ENCODE measurements around the gene HSFX4.
A peak's percentile ranks its signal among the peaks of the same experiment; 100 is the strongest.
"Not testable (repeated sequence)": the region's sequence is repeated elsewhere in the genome, so short reads cannot be mapped to it uniquely, and the experiment has no call there.

HSFX4 gene

DNA sequence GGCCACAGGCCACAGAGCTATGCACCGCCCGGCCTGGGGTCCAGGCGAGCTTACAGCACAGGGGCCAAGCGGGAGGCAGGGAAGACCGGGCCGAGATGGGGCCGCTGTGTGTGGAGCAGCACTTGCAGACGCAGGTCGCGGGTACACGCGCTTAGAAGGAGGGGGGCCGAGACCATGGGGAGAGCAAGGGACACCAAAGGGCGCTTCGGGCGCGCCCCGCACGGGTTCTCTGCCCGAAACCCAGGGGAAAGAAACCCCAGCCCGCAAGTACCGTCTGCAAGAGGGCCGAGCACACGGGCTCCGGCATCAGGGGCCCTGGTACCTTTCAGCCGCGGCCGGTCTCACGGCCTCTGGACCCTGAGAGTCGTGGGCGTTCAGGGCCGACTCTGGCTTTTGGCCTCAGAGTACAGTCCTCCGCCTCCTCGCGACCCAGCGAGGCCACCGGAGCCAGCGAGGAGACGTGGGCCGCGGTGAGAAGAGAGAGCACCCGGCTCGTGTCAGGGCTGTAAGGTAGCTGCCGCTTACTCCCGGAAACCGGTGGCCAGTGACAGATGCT lies 8.6 kb downstream of the HSFX4 start:
- DNase-seq (ENCODE audit: low spot score), result peak; percentile 5

DNA sequence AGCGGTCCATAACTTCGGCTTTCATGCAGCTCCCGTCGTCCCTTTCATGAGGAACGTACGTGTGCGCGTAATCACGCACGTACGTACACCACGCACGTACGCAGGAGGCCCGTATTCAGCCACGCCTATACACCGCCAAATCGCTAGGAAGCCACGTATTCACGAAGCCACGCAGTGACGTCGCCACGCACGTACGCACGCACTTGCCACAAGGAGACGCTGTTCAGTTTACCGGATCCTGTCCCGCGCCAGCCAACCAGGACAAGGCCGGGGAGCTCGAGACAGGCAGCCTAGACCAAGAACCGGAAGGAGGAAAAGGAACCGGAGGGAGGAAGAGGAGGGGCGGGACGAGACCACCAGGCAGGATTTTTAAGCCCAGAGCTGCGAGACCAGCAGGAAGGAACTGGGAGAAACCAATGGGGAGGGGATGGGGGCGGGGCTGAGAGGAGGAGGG lies 9.1 kb downstream of the HSFX4 start, which contains the start of gene EOLA2:
EOLA2 (minus strand) TSS at position 65 of the 454 bp plus-strand sequence. CDS start 4,617 bp downstream, outside the sequence.
- DNase-seq (ENCODE audit: low spot score), result peak; percentile 97

DNA sequence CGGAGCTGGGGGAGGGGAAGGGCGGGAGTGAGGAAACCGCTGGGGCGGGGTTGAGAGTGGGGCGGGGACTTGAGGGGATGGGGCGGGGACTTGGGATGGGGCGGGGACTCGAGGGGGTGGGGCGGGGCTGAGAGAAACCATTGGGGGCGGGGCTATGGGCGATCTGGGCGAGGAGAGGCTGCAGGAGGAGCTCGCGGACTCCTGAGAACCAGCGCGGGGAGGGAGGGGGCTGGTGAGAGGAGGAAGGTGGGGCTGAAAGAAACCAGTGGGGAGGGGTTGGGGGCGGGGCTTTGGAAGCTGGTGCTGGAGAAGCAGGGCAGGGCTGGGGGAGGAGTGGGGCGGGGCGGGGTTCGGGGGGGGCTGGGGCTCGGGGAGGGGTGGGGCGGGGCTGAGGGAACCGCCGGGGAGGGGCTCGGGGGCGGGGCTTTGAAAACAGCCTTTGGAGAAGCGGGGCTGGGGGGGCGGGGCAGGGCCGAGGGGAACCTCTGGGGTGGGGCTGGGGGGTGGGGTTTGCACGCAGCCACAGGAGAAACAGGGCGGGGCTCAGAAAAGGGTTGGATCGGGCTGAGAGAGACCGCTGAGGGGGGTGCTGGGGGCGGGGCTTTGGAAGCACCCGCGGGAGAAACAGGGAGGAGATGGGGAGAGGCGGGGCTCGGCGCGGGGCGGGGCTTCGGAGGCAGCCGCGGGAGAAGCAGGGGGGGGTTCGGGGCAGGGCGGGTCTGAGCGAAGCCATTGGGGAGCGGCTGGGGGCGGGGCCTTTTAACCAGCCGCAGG lies 9.7 kb downstream of the HSFX4 start:
- DNase-seq (ENCODE audit: low spot score), result peak; percentile 82

DNA sequence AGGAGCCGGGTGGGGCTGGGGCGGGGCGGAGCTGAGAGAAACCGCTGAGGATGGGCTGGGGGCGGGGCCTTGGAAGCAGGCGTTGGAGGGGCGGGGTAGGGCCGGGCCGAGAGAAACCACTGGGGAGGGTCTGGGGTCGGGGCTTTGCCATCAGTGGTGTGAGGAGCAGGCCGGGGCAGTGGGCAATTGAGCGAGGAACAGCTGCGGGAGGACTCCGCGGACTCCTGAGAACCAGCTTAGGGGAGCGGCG lies 10.2 kb downstream of the HSFX4 start:
- no peak for DNase-seq (ENCODE audit: low spot score)

DNA sequence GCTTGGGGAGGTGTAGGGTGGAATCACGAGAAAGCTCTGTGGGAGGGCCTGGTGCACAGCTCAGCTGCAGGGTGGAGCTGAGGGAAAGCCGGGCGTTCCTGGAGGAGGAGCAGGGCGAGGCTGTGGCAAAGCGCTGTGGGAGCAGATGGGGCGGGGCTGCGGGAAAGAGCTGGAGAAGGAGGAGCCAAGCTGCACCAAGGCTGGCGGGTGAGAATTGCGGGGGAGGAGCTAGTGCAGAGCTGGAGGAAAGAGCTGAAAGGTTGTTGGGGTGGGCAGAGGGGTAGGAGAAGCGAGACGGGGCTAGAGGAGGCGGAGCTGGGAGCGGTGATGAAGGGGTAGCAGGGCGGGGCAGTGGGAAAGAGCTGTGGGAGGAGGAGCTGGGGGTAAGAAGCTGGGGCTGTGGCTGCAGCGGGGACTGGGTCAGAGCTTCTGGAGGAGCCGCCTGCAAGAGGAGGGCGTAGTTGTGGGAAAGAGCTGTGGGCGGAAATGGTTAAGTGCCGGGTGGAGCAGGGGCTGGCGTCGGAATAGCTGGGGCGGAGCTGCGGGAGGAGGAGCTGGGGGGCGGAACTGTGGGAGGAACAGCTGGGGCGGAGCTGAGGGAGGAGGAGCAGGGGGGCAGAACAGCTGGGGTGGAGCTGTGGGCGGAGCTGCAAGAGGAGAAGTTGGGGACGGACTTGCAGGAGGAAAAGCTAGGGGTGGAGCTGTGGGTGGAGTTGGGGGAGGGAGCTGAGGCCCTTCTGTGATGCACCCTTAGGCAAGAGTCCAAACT lies 10.7 kb downstream of the HSFX4 start:
- peak; percentile 95 for DNase-seq (ENCODE audit: low spot score)

DNA sequence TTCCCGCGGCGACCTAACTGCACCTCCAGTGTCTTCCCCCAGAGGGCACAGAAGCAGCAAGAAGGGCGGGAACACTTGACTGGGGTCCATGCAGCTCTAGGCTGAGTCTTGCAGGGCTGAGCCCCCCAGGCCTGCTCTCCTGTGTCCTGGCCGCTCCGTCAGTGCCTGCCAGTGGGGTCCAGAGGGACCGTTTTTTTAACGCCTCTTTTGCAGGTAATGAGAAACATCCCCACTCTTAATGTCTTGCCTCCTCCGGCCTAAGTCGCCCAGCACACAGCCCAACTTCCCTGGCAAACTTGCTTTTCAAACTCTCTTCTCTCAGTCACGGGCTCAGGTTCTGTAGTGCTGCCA lies 11.3 kb downstream of the HSFX4 start:
- DNase-seq (ENCODE audit: low spot score), result not testable (repeated sequence)

DNA sequence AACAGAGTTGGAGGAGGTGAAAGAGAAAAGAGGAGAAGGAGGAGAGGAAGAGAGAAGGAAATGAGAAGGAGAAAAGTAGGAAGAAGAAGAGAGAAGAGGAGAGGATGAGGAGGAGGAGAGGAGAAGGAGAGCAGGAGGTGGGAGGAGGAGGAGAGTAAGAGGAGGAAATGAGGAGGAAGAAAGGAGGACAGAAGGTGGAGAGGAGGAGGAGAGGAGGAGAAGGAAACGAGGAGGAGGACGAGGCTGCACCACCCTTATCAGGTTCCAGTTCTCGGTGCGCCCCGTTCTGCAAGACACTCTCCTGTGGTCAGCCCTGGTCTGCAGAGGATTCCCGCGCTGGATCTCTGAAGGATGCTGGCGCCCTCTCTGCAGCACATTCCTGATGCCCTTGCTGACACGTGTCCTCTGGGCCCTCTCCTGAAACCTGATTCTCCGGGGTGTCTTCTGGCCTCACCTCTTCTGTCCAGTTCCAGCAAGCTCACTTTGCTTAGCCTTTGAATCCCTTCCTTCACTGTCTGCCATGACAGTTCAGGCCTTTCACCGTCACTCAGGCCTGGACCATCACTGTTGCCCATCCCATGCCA lies 15.8 kb downstream of the HSFX4 start:
- DNase-seq (ENCODE audit: low spot score), result not testable (repeated sequence)

DNA sequence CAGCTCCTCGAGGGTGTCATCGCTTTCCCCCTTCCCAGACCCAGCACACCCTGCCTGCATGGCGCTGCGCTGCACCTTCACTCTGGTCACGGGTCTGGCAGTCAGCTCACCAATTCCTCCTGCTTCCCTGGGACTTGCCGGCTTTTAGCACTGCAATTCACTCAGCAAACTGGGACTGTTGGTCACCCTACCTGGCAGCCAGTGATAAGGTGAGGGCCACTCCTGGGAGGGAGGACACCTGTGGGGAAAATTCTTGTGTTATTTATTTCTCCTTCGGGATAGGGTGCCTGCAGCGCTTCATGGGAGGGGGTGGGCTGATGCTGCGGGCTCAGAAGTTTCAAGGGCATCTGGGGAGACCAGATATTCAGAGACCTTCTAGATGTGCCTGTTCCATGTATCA lies 16.4 kb downstream of the HSFX4 start:
- not testable (repeated sequence) for DNase-seq (ENCODE audit: low spot score)

DNA sequence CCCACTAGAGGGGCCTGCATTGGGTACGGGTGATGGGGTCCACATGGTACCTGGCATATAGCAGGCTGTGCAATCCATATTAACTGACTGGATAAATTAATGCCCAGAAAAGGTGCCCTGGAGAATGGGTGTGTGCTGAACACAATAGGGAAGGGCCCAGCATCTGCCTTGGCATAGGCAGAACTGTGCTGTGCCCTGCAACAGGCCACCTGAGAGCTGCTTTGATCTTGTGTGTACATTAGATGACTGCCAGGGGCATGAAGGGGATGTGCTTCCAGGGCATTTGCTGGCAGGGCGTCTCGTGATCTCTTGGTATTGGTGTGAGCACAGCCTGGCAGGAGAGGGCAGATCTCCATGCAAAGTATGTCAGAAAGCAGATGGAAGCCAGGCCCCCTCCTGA lies 17.6 kb downstream of the HSFX4 start:
- DNase-seq (ENCODE audit: low spot score), result not testable (repeated sequence)

DNA sequence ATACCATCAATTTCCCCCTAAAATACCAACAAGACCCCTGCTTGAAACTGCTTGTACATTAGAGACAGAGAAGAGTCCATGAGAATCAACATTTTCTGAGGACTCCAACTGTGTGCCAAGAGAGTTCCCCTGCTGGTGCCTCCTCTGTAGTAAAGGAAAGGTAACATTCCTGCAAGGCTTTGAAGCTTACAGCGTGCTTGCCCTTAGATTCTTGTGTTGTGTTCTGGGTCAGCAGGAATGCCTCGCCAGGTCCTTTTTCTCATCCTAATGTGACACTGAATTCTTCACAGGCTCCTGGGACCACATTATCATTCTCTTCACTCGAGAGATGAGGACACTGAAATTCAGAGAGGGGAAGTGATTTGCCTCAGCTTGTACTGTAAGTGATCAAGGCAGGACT lies 18.6 kb downstream of the HSFX4 start:
- DNase-seq (ENCODE audit: low spot score), result no peak

DNA sequence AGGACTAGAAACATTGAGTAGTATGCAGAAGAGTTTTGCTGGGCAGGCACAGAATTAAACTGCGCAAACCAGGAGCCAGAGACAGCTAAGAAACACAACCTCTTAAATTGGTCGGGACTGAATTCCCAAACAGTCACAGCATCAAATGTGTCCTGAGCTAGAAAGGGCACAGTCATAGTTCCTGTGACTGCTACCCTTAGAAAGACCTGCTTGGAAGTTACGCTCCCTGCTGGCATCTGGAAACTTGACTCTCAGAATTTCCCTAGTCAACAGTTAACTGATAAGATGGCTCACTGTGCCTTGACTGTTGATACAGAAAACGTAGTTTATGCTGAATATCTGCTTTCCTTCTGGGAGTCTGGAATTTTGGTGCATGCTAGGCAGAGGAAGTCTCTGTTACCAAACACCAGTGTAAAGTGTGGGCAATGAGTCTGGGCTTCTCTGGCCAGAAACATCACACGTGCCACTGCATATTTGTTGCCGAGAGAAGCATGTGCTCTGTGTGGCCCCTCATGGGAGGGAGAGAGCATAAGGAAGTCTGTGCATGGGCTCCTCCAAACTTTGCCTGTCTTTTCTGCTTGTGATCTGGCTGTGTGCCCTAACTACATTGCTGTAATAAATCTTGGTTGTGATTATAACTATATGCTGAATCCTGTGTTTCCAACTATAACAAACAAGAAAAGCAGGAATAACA lies 20.5 kb downstream of the HSFX4 start:
- DNase-seq (ENCODE audit: low spot score), result no peak

DNA sequence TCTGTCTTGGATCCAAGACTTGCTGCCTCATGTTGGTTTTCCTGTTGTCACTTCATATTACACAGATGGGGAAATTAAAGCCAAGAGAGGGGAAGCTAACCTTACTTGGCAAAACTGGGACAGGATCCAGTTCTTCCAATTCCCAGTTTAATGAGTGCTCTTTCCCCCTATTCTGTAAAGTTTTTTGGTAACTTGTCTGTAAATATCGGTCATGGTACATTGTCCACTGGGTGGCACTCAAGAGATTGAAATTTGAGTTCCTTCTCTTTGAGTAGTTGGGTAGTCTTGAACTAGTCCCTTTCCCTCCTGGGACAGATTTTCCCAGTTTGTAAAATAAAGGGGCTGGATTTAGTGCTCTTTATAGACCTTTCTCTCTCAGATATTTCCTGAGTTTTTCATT lies 21.3 kb downstream of the HSFX4 start:
- peak; percentile 7 for DNase-seq (ENCODE audit: low spot score)

DNA sequence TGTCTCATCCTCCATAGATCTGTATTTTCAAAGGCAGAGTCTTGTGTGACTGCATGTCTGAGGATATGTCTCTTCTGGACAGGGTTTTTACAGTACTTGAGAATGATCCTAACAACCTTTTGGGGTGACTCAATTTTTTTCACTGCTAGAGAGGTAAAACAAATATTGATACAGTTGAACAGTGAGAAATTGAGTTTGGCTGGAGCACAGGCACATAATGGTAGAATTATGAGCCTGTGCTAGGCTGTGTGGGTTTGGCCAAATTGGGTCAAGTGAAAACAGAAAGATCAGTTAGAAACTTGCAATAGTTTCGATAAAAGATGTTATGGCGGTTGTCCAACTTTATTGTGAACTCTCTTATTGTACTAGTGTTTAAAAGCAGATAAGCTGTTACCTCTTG lies 32.2 kb downstream of the HSFX4 start:
- no peak for DNase-seq (ENCODE audit: low spot score)

DNA sequence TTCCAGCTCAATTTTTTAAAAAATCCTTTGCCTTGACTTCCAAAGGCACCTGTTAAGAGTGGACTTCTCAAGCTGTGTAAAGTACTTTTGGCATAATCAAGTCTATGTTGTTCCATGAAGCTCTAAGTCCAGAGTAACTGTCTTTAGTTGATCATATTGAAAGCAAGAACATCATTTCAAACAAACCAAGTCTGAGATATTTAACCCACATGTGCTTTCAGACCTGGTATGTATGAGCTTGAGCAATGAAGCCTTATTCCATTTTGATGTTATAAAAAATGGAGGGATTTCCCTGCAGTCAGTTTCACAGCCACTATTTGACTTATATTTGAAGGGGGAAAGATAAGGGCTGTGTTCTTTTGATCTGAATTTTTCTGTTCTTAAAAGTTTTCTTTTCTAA lies 32.6 kb downstream of the HSFX4 start:
- DNase-seq (ENCODE audit: low spot score), result no peak

DNA sequence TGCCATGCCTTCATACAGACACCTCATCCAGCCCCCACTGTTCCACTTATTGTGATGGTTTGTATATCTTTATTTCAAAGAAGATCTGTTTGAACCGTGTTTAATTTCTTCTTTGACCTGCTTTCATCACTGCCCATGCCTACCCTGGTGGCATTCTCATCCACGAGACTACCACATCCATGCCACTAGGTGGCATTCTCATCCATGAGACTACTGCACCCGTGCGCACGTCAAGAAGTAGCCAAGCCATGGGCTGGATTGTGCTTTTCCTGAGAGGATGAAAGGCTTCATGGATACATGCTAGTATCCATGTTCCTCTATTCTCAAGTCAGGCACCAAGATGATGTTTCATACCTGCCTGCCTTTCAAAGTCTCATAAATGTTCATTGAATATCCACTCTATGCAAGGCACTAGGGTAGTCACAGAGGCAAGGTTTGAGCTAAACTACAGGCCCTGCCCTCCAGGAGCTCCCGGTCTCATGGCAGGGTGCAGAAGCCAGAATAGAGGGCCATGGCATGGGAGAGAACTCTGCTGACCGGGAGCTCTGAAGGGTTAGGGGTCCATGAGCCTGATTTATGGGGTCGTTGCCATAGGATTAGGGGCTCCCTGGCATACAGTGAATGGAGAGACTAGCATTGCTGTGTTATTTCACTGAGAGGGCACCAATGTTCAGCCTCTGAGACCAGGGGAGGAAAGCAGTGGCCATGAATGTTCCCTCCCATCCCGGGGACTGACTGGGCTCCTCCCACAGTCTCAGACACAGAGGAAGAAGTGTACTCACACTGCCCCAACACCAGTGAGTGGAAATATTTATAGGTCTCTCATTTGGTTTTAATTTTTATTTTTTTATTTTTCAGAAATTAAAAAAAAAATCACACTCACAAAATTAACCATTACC lies 33.7 kb downstream of the HSFX4 start:
- DNase-seq (ENCODE audit: low spot score), result peak; percentile 41

DNA sequence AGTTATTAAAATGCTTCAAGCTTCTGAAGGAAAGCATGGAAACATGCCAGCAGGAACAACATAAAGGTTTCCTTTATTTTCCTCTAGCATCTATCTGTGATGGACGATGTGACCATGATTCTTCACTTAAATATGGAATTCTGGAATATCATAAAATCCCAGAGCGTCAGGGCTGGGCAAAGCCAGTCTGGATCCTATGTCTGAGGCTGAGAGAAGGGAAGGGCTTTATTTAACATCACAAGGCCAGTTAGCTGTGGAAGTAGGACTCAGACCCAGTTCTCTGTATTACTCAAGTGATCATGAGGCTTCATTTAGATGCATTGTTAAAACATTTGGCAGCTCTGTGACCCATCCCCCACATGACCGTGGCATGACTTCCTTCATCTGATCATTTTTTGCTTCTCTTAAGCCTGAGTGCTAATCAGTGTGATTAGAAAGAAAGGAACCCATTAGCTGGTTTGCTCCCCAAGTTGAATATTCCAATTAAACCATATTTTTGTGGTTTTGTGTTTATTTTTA lies 49.8 kb downstream of the HSFX4 start:
- DNase-seq (ENCODE audit: low spot score), result no peak

All from SK-N-DZ (cell line).